ENCODE measurements around the gene RESF1.

RESF1 gene

DNA sequence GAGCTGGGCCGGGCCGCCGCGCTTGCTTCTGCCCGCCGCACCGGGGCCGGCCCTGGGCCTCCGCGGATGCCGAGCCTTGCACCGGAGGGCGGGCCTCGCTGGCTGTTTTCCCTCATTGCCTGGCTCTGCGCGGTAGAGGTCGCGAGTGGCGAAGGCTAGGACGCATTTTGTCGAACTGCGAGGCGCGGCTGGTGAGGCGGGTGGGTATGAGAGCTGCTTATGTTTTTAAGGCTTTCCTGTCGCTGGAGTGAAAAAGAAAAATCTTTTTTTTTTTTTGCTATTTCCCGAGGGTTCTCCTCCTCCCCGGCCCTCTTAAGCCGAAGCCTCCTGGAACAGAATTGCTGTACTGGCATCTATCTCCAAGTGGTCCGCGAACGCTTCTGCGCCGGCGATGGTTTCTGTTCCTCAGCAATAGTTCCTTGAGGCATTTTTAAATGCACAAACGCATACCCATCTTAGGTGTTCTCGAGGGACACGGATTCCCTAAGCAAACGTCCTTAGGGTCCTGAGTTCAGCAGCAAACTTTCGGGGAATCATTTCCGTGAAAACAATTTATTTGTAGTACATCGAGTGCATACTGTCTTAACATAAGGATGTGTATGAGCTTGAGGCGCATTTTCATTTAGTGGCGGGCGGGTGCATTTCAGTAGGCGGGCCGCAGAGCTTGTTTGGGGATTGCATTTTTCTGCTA, 631 bp downstream of the RESF1 start:
- DNase-seq, result peak; percentile 47

GRCh38 chr12:31961137-31961536, 1.9 kb downstream of the RESF1 start:
- DNase-seq, result no peak

- DNase-seq, result no peak
Measured at GRCh38 chr12:31962076-31962475, 2.9 kb downstream of the RESF1 start.

DNA sequence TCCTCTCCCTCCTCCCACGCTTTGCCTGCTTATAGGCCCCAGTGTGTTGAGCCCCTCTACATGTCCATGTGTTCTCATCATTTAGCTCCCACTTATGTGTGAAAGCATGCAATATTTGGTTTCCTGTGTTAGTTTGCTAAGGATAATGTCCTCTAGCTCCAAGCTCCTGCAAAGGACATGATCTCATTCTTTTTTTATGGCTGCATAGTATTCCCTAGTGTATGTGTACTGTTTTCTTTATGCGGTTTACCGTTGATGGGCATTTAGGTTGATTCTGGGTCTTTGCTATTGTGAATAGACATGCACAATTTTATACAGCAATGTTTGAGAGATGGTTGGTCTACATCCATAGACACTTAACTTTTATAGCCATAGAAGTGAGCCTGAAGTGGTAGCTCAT, 5.1 kb downstream of the RESF1 start:
- no peak for DNase-seq

GRCh38 chr12:31965090-31965489, 5.9 kb downstream of the RESF1 start:
- DNase-seq, result no peak

DNA sequence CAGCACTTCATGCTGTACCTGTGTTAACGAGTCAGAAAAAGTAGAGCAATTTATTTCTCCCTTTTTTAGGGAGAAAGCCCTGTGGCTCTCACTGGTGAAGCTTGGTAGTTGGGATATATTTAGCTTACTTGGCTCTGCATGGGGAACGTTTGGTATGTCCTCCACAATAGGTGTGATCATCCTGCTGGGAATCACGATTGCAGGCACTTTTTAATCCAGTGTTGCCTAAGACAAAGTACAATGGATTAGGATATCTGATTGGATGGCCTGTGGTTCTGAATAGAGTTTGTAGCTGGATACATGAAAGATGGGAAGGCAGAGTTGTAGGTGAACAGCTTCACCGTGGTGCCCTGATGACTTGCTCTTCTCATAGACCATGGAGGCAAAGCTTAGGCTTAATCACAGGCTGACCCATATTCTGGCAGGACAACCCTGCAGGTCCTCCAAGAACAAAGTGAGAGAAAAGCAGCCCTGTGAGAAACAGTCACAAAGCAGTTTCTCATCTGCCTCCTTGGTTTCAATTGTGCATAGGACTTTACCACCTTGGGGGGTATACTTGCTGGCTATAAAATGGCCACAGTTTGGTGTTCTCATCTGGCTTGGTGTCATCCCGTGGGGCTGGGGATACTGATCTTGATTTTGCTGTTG, 7.5 kb downstream of the RESF1 start:
- DNase-seq, result no peak

DNA sequence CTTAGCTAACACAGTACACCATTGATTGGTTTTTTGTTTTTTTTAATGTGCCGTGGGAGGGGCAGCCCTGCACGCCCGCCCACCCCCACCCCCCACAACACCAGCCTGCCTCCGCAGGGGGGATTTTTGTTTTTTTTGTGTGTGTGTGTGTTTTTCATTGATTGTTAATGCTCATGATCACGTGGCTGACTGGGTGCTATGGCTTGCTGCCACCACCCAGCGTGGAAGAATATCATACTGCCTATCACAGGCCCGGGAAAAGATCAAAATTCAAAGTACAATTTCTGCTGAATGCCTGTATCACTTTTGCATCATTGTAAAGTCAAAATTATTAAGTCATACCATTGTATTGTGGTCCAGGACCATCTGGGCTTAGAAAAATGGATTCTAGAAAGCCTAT, 8.3 kb downstream of the RESF1 start:
- DNase-seq, result no peak

GRCh38 chr12:31970199-31970598, 11.0 kb downstream of the RESF1 start:
- DNase-seq, result no peak

DNA sequence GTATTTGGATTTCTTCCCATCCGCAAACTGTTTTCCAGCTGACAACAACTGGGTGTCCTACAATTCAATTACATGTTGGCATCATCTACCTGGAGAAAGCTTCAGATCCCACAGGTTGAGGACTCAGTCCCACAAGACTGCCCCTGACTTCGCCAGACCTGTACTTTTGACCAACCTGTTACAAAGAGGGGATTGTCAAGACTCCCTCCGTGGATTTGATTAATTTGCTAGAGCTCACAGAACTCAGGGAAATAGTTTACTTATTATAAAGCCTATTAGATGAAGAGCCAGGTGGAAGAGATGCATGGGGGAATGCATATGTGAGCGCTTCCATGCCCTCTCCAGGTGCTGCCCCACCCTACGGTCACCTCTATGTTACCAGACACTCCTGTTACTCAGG, 14.6 kb downstream of the RESF1 start:
- no peak for DNase-seq

DNA sequence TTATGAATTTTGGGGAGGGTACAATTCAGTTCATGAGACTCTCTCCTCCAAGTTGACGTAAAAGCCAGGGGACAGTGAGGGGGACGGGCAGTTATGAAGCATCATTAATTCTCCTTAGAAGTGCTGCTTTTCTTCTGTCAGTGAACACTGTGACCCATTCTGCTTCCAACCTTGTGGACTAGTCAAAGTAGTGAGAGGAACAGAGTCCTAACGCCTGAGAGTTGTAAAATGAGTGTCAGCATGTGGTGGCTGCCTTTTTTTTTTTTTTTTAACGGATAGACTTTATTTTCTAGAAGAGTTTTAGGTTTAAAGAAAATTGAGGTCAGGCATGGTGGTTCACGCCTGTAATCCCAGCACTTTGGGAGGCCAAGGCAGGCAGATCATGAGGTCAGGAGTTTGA, 15.5 kb downstream of the RESF1 start:
- DNase-seq, result no peak

DNA sequence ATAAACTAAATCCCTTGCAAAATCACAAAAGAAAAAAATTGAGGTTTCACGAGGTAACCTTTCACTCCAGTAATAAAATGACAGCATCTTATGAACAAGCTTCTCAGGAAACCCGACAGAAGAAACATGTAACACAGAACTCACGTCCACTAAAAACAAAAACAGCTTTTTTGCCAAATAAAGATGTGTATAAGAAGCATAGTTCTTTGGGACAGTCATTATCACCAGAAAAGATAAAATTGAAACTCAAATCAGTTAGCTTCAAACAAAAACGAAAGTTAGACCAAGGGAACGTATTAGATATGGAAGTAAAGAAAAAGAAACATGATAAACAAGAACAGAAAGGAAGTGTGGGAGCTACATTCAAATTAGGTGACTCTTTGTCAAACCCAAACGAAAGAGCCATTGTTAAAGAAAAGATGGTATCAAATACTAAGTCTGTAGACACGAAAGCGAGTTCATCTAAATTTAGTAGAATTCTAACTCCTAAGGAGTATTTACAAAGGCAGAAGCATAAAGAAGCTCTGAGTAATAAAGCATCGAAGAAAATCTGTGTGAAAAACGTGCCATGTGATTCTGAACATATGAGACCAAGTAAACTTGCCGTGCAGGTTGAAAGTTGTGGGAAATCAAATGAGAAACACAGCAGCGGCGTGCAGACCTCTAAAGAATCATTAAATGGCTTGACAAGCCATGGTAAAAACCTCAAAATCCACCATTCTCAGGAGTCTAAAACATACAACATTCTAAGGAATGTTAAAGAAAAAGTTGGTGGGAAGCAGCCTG, 25.8 kb downstream of the RESF1 start:
- no peak for DNase-seq

- no peak for DNase-seq
Measured at GRCh38 chr12:31985832-31986231, 26.6 kb downstream of the RESF1 start.

GRCh38 chr12:31989571-31990362, 30.6 kb downstream of the RESF1 start:
- DNase-seq, result no peak

- no peak for DNase-seq
Measured at GRCh38 chr12:31991146-31991545, 31.9 kb downstream of the RESF1 start.

GRCh38 chr12:31991815-31992214, 32.6 kb downstream of the RESF1 start:
- DNase-seq, result no peak

DNA sequence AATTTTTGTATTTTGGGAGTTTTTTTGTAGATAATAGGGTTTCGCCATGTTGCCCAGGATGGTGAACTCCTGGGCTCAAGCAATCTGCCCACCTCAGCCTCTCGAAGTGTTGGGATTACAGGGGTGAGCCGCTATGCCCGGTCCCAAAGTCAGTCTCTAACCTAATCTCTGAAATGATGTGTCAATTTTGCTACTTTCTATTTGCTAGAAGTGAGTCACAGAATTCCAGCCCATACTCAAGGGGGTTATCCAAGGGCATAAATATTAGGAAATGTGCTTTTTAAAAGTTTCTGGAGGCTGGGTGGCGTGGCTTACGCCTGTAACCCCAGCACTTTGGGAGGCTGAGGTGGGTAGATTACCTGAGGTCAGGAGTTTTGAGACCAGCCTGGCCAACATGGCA, 40.5 kb downstream of the RESF1 start:
- no peak for DNase-seq

DNA sequence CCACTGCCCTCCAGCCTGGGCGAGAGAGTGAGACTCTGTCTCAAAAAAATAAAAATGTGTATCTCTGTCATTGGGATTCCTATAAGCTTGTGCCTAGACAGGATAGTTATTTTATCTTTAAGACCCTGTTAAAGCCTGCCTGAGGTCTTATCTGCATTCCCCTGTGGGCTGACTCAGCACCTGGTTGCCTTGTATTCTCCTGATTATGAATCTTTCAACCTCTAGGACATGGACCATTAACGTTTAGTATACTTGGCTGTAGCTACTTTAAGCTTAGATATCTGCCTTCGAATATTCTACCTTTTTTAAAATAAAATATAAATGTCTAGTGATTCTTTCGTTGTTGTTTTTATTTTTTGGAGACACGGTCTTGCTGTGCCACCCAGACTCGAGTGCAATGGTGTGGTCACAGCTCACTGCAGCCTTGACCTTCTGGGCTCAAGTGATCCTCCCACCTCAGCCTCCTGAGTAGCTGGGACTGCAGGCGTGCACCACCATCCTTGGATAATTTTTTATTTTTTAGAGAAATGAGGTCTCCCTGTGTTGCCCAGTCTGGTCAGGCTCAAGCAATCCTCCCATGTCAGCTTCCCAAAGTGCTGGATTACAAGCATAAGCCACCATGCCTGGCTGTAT, 41.3 kb downstream of the RESF1 start:
- no peak for DNase-seq

DNA sequence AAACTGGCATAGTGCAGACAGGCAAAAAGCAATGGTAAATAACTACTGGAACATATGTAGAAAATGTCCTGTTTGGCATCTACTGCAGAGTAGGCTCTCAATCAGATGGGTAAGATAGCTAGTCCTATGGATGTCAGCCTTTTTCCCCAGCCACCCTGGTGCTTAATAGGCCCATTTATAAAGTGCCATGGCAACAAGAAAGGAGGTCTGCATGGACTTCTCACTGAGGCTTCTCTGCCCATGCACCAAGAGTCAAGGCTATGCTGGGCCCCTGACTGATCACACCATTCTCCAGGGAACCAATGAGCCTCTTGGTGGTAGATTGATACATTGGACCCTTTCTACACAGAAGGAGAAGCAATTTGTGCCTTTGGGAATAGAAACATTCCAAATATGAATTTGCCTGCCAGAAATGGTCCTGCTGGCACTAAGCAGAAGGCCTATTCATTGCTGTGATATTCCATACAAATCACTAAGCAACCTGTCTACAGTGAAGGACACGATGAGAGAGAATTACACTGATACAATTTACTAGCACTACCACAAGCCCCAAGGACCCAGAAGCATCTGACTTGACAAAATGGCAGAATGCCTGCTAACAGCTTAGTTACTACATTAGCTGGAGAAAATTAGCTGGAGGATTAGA, 43.8 kb downstream of the RESF1 start:
- DNase-seq, result no peak

DNA sequence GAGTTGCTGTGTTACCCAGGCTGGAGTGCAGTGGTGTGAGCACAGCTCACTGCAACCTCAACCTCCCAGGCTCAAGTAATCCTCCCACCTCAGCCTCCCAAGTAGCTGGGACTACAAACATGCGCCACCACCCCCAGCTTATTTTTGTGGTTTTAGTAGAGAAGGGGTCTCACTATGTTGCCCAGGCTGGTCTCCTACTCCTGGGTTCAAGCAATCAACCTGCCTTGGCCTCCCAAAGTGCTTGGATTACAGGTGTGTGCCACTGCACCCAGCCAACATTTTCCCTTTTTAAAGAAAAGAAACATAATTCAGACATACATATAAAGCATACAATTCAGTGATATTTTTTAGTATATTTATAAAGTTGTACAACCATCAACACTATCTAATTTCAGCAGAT, 44.4 kb downstream of the RESF1 start:
- no peak for DNase-seq

DNA sequence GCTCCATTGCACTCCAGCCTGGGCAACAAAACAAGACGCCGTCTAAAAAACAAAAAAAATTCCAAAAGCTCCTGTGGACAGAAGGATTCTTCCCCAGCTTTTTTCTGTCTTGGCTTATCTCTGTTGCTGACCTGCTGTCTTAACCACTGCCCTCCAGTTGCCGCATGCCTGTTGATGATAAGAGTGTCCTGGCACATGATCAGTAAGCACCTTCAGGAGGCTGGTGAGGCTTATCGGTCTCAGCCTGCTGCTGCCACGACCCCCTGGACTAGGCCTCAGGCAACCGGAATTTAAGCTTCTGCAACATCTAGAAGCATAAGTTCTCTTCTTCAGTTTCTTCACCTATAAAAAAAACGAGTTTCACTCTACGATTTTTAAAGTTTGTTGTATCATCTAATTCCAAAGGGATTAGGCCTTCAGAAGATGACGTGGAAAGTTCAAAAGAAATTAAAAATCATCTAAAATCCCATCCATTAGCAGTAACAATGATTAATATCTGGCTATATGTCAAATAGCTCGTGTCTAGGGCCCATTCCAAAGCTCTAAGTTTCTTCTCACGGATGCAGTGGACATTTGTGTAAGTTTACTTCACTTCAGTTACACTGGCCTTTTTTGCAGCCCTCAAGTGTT, 46.4 kb downstream of the RESF1 start:
- DNase-seq, result no peak

Measured in GF-D8 (cell line).